ENCODE measurements around the gene DUSP18.
A peak's percentile ranks its signal among the peaks of the same experiment; 100 is the strongest.
"Not testable (repeated sequence)": the region's sequence is repeated elsewhere in the genome, so short reads cannot be mapped to it uniquely, and the experiment has no call there.

The DUSP18 gene

DNA sequence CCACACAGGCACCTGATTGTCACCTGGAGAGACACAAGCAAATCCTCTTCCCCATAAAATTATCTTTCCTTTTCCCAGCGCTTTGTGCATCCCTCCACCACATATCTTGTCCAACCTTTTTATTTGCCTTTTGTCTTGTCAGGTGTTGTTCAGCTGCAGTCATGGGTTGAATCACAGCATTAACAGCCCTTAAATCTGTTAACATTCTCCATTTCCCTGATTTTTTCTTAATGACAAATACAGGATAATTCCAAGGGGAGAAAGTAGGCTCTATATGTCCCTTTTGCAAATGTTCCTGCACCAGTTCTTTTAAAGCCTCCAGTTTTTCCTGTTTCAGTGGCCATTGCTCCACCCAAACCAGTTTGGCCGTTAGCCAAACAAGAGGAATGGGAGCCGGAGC, 8.9 kb upstream of the DUSP18 start:
- DNase-seq, result not testable (repeated sequence)

GRCh38 chr22:30675436-30675835, 7.8 kb upstream of the DUSP18 start:
- DNase-seq, result no peak

DNA sequence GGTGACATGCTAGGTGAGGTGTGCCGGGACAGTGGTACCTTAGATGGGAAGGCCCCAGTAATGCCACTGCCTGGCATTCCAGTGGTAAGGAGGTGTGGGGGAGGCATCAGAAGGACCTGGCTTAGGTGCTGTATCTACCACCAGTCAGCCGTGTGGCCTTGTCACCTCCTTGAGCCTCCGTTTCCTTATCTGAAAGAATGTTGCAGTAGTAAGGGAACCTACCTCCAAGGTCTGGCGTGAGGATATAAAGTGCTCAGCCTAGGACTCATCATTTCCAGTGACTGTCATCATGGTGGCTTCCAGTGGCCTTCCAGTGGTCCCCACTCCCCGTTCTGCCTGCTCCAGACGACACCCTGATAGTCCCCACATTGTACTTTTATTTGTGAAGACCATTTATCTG, 6.8 kb upstream of the DUSP18 start:
- DNase-seq, result no peak

- DNase-seq, result no peak
Observed at GRCh38 chr22:30673136-30673535, 5.5 kb upstream of the DUSP18 start.

- DNase-seq, result no peak
Observed at GRCh38 chr22:30671071-30671470, 3.4 kb upstream of the DUSP18 start.

GRCh38 chr22:30668386-30668710, 673 bp upstream of the DUSP18 start:
- no peak for DNase-seq

- no peak for DNase-seq
Observed at GRCh38 chr22:30667107-30667493, 575 bp downstream of the DUSP18 start.

DNA sequence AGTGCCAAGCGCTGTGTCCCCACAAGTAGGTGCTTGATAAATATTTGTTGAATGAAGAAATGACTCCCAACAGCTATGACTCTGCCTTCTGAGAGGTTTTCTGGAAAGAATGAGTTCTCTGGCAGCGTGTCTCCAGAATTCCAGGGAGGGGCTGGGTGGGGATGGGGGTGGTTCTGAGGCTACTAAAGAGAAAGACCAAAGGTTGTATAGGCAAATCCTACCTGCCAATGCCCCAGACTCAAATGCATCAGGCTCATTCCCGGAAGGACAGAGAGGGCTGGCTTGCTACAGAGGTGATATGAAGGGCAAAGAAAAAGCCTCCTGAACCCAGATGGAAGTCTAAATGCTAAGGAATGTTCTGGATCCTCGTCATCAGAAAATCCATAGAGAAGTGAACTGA, 1.9 kb downstream of the DUSP18 start:
- no peak for DNase-seq

DNA sequence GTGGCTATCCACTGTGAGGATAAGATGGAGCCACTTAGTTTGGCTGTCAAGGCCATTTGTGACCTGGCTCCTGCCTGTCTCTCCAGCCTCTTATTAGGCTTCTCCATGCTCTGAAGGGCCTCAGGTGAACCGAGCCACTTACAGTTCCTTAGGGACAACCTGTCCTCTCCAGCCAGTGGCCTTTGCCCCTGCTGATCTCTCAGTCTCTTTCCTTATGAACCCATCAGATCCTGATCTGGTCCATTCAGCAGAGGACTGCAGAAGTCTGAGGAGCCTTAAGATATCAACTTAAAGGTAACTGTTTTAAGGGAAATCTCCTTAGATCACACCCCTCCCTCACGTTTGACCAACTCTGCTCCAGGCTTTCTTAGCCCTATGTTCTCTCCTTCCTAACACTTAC, 2.4 kb downstream of the DUSP18 start:
- no peak for DNase-seq

DNA sequence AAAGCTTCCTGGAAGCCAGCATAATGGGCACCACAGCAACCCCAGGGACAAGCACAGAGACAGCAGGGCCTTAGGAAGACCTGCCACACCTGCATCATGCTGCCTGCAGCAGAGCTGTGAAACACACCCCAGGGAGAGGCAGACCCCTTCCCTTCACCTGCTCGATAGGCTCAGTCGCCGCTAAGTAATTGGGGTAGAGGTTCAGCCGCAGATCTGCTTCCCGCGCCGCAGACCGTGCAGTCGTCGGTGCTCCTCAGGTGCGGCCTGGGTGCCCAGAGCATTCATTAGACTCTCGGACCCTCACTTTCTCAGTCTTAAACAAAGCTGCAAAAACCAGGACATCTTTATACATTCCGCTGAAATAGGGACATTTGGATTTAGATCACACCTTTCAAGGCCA, 2.9 kb downstream of the DUSP18 start:
- DNase-seq, result no peak

DNA sequence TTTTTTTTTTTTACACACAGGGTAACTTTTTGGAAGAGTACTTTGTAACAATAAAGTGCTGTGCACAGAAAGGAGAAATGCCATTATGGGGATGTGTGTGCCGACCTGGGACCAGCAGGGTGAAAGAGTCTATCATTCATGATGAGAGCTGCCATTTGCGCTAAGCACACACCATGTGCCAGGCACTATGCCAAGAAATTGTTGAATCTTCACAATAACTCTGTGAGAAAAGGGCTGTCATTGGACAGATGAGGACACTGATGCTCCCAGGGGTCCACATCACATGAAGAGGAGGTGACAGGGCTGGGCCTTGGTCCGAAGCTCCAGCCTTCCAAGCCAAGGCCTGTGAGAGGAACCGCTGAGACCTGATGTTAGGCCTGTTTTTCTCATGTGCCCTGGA, 5.6 kb downstream of the DUSP18 start:
- no peak for DNase-seq

DNA sequence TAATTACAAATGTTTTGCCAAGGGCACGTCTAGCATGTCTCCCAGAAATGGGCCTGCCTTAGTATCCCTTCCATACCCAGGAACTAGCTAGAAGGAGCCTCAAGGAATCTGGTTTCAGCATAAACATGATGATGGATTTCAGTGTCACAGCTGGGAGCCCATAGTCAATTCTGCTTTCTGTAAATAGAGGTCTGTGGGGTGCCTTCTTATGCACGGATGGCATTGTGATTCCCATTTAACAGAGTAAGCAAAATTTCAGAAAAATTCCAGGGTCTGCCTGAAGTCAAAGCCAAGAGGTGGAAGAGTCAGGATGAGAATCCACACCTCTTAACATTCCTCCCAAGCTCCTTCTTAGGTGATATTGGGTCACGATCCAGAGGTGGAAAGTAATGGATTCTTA, 12.1 kb downstream of the DUSP18 start:
- no peak for DNase-seq

DNA sequence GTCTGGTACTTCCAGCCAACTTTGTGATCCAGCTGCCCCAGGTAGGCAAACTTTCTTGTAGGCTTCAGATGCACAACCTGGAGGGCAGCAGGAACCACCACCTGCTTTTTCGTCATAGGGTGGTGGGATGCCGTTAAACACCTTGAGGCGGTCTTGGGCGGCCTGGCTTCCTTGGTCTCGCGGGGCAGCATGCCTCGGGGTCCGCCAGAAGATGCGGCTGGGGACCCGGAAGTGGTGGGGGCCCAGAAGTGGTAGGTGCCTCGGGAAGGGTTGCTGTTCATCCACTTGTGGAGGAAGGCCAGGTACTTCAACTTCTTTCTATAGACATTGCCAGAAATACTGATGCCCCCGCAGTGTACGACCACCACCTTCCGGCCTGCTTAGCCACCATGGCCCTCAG, 13.3 kb downstream of the DUSP18 start:
- no peak for DNase-seq

GRCh38 chr22:30652852-30653251, 14.8 kb downstream of the DUSP18 start:
- DNase-seq, result no peak

DNA sequence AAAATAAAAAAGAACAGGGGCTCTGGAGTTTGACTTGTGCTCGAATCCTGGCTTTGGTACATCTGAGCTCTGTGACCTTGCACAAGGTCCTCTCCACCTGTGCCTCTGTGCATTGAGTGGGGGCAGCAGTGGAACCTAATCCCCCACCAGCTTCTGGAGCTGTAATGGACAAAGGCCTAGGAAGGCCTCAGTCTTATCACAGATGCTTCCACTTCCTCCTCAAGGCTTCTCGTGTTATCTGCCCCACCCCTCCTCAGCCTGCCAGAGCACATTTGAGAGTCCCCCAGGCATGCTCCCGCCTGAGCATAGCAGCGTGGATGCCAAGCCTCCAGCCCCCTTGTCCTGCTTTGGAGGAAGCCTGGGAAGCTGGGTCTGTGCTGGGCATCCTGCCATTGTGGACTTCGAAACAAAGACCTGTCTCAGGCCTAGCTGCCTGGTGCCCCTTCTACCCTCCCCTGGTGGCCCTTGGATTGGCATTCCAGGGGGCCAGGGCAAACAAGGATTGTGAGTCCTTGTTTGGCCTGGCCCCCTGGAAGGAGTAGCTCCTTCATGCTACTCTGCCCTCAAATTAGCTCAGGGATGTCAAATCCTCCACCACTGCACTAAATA, 17.1 kb downstream of the DUSP18 start:
- no peak for DNase-seq

DNA sequence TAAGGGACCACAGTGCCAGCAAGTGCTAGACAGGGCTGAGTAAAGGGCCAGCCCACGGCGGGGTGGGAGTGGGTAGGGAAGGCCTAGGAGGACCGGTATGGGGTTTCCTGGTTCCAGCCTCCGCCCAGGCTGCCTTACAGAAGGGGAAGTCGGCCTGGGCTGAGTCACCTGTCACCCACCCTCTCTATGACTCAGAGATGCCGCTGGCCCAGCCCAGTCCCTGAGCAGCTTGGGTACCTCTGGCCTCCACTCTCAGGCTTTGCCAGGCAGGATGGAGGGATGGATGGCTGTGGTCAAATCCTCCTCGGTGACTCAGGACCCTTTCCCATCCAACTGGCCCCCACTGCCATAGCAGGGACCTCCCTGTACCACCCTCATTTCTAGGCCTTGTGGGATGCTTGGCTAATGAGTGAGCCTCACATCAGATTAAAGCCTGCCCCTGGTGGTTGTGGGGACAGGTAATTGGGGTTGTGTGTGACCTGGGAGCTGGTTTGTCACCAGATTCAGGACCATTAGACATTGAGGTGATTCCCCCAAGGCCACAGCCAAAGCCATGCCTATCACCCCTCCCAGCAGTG, 18.2 kb downstream of the DUSP18 start:
- peak; percentile 72 for DNase-seq

GRCh38 chr22:30648825-30649224, 18.9 kb downstream of the DUSP18 start:
- no peak for DNase-seq

- DNase-seq, result no peak
Observed at GRCh38 chr22:30647536-30647935, 20.1 kb downstream of the DUSP18 start.

GRCh38 chr22:30646518-30647160, 21.0 kb downstream of the DUSP18 start:
- no peak for DNase-seq

GRCh38 chr22:30643055-30643875, 24.4 kb downstream of the DUSP18 start:
- no peak for DNase-seq

DNA sequence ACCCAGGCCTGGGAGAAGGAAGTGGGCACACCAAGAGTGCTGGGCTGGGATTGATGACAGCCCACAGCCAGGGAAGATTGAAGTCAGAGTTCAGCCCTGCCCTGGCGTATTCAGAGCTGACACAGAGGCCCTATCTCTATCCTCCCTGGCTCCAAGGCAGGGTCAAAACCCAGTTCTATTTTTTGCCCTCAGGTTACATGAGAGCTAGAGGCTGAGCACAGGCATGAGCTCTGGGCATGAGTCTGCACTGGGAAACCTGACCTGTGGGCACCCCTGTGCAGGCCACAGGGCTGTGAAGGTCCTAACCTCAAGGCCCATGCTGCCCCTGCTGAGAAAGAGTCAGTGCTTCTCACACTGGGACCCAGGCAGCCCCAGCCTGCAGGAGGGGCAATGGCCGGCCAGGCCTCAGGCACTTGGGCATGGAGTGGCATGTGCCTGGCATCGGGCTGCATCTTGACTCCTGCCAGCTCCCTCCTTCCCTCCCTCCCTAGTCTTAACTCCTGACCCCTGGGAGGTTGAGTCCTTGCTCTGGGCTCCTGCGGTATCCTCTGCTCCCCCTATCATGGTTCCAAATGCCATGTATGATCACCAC, 26.7 kb downstream of the DUSP18 start:
- no peak for DNase-seq

DNA sequence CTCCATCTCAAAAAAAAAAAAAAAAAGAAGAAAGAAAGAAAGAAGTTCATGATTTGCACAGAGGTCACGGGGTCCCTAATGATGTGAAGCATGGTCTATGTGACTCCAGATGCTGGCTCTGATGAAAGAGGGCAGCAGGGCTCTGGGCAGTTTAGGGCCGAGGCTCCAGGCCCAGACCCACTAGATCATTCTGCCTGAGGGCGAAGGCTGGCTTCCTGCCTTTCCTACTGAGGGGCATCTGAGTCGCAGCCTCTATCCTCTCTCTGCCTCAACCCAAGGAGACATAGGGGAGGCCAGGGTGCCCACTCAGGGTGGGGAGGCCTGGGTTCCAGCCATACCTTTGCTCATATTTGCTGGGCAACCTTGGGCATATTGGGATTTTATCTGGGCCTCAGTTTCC, 27.3 kb downstream of the DUSP18 start:
- no peak for DNase-seq

DNA sequence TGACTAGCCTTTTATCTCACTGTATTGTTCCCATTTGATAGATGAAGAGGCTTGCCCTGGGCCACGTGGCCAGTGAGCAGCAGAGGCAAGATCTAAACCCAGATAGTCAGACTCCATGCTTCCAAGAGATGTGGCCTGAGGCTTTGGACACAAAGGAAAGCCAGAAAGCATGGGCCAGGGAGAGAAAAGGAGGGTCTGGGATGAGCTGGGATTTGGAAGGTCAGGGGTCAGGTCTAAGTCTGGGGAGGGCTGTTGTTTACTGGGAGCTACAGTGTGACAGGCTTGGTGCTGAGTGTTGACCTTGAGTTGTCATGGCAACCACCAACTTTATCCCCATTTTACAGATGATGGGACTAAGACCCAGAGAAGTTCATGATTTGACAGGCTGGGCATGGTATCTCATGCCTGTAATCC, 30.0 kb downstream of the DUSP18 start:
- DNase-seq, result no peak

All from activated CD4-positive, alpha-beta T cell treated with anti-CD3 and anti-CD28 coated beads for 1 hour (primary cell).